AG09309 (cell line): ENCODE measurements around the gene BTBD3.

Experiments
- DNase-seq: peaks from one replicate; pipeline ENCODE4 v3.0.0-alpha.2; 2010; ENCODE audit warnings: low read depth
- H3K4me3 ChIP-seq: 2 replicates; pipeline ENCODE4 v1.5.1; 2011; ENCODE audit warnings: mild to moderate bottlenecking, low read depth, low read length, moderate library complexity; ENCODE audit not compliant: control insufficient read depth
- TF ChIP-seq, protein P1 (sequence below): IDR thresholded peaks from 2 replicates; pipeline ENCODE4 v1.5.1; 2011; ENCODE audit warnings: mild to moderate bottlenecking, low read depth, low read length, inconsistent platforms; ENCODE audit not compliant: insufficient read depth, control insufficient read depth; ENCODE audit errors: missing control alignments

The BTBD3 gene

DNA sequence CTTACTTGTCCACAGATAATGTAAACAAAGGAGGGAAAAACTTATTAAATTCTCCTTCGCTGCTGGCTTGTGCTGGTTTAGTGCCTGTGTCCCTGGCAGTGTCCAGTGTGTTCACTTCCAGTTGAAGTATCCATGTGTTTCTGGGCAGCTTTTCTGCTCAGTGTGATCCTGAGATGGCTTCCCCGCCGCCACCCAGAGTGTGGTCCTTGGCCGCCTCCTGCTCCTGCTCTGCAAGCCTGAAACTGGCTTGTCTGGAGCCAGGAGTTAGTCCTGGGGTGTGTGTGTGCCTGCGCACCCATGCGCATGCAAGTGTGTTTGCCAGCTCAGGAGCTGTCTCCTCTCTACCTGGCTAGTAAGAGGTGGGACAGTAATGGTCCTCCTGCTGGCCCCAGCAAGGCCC is 7.2 kb downstream of the BTBD3 start:
- no peak for DNase-seq
- TF ChIP-seq, protein P1, sequence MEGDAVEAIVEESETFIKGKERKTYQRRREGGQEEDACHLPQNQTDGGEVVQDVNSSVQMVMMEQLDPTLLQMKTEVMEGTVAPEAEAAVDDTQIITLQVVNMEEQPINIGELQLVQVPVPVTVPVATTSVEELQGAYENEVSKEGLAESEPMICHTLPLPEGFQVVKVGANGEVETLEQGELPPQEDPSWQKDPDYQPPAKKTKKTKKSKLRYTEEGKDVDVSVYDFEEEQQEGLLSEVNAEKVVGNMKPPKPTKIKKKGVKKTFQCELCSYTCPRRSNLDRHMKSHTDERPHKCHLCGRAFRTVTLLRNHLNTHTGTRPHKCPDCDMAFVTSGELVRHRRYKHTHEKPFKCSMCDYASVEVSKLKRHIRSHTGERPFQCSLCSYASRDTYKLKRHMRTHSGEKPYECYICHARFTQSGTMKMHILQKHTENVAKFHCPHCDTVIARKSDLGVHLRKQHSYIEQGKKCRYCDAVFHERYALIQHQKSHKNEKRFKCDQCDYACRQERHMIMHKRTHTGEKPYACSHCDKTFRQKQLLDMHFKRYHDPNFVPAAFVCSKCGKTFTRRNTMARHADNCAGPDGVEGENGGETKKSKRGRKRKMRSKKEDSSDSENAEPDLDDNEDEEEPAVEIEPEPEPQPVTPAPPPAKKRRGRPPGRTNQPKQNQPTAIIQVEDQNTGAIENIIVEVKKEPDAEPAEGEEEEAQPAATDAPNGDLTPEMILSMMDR = no peak

DNA sequence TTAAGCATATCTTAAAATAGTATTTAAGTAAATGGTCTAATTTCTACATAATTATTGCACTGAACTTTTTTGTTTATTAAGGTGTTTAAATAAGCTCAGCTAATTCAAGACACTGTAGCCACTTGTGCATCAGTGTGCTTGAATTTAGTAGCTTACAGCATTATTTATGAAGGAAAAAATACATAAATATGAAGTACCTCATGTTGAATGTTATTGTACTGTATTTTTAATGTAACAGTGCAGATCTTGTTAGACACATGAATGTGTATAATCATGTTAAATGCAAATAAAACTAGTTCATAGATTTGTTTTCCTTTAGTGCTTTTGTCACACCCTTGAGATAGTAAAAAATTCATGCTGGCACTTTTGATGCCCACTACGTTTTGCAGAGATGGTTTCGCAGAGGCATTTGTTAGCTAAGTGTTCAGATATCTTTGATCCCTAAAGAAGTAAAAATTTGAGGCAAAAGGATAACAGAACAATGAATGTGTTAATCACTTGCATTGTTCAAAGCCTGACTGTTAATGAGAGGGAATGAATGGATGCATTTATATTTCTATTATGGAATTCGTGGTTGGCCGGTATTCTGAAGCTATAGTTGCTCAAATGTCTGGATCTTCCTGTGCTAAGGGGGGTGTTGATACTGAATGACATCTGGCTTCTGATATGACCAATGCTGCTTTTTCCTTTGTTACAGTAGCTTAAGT is 8.8 kb downstream of the BTBD3 start:
- DNase-seq = no peak
- H3K4me3 ChIP-seq = no peak overlapping the region
- TF ChIP-seq, protein P1 = no peak

More for the DNA sequence above, 7.2 kb downstream of the BTBD3 start:
- H3K4me3 ChIP-seq = no peak overlapping the region

DNA sequence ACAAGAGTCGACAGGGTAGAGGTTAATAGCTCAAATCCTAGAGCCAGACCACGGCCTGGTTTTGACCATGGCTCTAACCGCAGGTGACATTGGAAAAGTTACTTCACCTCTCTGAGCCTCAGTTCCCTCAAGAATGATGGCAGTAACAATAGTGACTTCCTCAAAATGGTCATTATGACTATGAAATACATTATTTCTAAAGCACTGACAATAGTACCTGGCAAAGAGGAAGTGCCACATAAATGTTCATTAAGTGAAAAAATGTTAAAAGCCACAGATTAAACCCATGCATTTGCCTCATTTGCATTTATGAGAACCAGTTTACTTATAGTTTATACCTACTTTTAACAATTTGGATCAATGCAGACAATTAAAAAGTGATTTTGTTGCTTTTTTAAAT is 12.3 kb downstream of the BTBD3 start:
- TF ChIP-seq, protein P1 = no peak
- DNase-seq = no peak
- no peak overlapping the region for H3K4me3 ChIP-seq

DNA sequence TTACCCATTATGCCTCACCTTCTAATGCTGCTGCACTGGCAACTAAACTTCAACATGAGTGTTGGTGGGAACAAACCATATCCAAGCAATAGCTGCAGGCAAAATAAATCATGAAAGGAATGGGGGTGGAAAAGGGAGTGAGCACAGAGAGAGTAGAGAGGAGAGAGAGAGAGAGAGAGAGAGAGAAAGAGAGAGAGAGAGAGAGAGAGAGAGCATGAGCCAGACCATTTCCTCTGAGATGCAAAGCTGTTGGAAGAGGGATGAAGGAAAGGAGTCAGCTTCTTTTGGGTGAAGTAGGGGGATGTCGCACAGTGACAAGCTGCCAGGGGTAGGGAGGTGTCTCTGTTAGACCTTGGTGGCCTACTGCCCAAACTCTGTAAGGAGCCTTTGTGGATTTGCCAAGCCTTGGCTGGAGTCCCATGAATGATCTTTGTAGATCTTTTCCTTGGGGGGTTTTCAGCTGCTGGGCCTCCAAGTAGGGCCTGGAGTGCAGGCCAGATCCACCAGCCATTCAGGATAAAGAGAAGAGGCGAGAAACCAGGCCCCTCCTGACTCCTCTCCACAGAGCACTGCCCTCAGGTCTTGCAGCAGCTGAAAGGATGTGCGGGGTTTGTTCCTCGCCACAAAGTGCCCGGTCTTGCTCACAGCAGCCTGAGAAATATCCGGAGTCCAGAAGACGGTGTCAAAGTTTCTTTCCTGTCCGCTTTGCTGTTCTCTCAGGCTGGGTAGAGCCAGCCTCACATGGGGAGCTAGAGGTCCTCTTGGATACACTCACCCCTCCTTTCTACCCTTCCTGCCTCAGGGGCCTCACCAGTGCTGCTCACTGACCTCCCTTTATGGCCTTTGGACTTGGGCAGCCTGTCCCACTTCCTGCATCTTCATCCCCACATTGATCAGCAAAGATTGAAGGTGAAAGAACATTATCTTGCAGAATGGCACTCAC is 17.8 kb downstream of the BTBD3 start:
- TF ChIP-seq, protein P1 = no peak
- no peak for DNase-seq
- no peak overlapping the region for H3K4me3 ChIP-seq

DNA sequence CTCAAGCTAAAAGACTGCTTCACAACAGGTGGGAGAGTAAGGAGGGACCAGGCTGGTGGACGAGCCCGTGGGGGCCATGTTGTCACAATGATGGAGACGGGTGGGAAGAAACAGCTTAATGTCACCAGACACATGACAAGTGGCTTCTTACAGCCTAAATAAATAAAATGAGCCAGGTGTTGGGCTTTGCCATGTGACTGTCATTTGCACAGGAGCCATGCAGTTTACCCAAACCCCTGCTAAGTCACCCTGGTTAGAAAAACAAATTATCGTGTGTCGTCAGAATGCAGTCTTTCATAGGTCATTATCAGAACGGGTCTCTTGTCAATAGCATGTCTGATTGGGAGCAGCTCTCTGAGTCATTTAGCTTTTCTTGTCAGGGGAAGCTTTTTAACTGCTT is 18.5 kb downstream of the BTBD3 start:
- TF ChIP-seq, protein P1 = no peak
- H3K4me3 ChIP-seq = no peak overlapping the region
- no peak for DNase-seq

DNA sequence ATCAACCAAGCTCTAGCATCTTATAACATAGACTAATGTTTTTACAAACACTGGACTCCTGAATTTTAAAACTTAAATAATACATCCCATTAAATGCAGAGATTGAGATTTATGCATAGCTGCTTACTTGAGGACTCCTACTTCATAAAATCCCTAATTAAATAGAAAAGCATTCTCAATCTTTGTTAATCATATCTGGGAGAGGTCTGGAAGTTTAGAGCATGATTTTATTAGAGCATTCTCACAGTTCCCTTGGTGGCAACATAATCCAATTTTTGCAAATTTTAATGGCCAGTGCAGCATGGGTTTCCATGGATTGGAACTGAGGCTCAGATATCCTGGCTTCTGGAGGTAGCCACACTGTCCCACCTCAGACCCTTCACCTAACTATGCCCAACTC is 19.5 kb downstream of the BTBD3 start:
- DNase-seq = no peak
- TF ChIP-seq, protein P1 = no peak
- no peak overlapping the region for H3K4me3 ChIP-seq
